Central memory CD8-positive, alpha-beta T cell (primary cell): ENCODE data around the gene SCUBE1.
A peak's percentile ranks its signal among the peaks of the same experiment; 100 is the strongest.

ENCODE experiments used
- ATAC-seq: fragments of 150-1000 bp; cut with Tn5 transposase; replicated peaks from 2 replicates; pipeline ENCODE4 v1.10.0; 2022; ENCODE audit warnings: mild to moderate bottlenecking, moderate FRiP score, moderate number of reproducible peaks; ENCODE audit not compliant: poor library complexity, severe bottlenecking; ENCODE audit errors: extremely low read depth
- DNase-seq, 2 donors: peaks; one replicate each; pipeline ENCODE4 v3.0.0; 2021; ENCODE audit warnings: low spot score in 2 of 2
- H3K27ac Mint-ChIP-seq: one replicate; pipeline ENCODE4 v1.8.0; 2022; ENCODE audit warnings: low read depth, mild to moderate bottlenecking, moderate library complexity, mixed read lengths
- H3K27me3 Mint-ChIP-seq: one replicate; pipeline ENCODE4 v1.8.0; 2022; ENCODE audit warnings: mixed read lengths
- H3K36me3 Mint-ChIP-seq: one replicate; pipeline ENCODE4 v1.8.0; 2022; ENCODE audit warnings: mild to moderate bottlenecking, moderate library complexity, mixed read lengths; ENCODE audit not compliant: insufficient read depth
- H3K4me1 Mint-ChIP-seq: one replicate; pipeline ENCODE4 v1.8.0; 2022; ENCODE audit warnings: mixed read lengths
- H3K4me3 Mint-ChIP-seq: one replicate; pipeline ENCODE4 v1.8.0; 2022; ENCODE audit warnings: mild to moderate bottlenecking, moderate library complexity, mixed read lengths
- H3K9me3 Mint-ChIP-seq: one replicate; pipeline ENCODE4 v1.8.0; 2022; ENCODE audit warnings: mixed read lengths

SCUBE1 gene

DNA sequence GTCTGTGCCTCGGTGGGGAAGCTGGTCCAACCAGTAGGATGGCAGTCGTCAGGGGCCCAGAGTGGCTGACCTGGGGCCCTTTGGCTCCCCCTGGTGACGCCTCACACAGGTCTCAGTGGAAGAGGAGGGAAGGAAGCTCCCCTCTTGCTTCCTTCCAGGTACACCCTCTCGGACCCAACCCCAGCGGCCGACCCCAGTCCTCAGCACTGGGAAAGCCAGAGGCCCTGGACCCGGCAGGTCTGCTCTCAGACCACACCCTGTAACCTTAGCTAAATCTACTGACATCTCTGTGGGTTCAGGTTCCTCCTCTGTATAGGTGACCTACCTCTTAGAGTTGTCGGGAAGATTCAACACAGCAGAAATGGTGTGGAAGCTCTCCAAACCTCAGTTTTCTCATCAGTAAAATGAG is 3.4 kb upstream of the SCUBE1 start:
- Mint-ChIP-seq H3K36me3 (no peaks in the 10 kb centered on the region), H3K9me3 (no peaks in the 10 kb centered on the region), H3K4me1 (peaks cover 6% of the 10 kb centered on the region), H3K4me3 (no peak overlapping the region), H3K27ac (no peak overlapping the region), H3K27me3 (peaks cover 76% of the 10 kb centered on the region)
- peak; percentile 37 to 52 for DNase-seq
- ATAC-seq: peak; percentile 63

DNA sequence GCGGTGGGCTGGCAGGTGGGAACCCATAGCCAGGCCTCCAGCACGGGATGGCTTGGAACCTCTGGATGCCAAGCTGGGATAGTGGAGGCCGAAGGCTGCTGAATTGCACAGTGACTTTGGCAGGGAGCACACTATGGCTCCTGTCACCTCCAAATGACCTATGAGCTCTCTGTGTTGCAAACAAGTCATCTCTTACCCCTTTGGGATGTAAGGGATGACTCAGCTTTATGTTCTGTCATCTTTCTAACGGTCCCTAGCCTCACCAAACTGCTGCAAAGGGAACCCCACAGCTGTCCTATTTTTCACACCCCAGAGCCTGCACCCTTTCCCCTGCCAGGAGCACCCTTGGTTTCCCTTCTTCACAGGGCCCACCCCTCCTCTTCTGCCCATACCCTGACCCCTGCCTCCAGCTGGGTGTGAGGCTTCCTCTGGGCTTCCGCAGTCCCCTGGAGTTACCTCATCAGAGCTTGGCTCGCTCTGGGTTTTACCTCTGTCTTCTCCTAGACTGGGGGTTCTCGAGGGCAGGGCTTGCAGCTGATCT is 2.7 kb upstream of the SCUBE1 start:
- Mint-ChIP-seq H3K27me3 (peaks cover 83% of the 10 kb centered on the region), H3K27ac (no peak overlapping the region), H3K4me1 (peaks cover 6% of the 10 kb centered on the region), H3K9me3 (no peaks in the 10 kb centered on the region), H3K36me3 (peaks cover under 1% of the 10 kb centered on the region), H3K4me3 (no peak overlapping the region)
- no peak for DNase-seq
- ATAC-seq: no peak

DNA sequence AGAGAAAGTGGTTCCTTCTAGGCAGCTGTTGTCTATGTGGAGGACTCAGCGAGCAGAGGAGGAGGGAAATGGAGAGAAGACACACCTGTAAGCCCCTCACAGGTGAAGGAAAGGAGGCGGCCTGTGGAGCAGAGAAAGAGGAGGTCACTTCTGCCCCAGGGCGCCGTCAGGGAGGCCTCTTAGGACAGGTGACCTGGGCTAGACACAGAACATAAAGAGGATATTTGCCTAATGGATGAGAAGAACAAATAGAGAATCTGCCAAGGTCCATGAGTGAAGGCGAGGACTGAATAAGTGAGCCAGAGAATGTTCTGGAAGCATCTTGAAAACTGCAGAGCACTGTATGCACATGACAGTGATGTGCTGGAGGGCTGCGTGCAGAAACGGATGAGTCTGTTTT is 2.2 kb upstream of the SCUBE1 start:
- H3K4me1 Mint-ChIP-seq: peaks cover 6% of the 10 kb centered on the region
- H3K36me3 Mint-ChIP-seq: peaks cover 3% of the 10 kb centered on the region
- H3K9me3 Mint-ChIP-seq: no peaks in the 10 kb centered on the region
- peaks cover 86% of the 10 kb centered on the region for H3K27me3 Mint-ChIP-seq
- H3K27ac Mint-ChIP-seq: no peak overlapping the region
- ATAC-seq (no peak), DNase-seq (no peak)
- H3K4me3 Mint-ChIP-seq: no peak overlapping the region

DNA sequence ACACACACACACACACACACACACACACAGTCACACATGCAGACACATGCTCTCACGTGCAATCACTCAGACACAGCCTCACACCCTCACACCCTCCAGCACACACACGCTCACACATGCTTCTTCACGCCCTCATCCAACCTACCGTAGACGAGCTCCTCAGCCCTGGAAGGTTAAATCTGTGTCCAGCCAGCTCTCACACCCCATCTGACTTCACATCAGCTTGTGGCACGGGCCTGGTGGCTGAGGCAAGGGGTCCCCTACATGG is 1.3 kb upstream of the SCUBE1 start:
- ATAC-seq (no peak), DNase-seq (no peak)
- peak overlapping the region; percentile 53 for H3K4me3 Mint-ChIP-seq
- H3K4me1 Mint-ChIP-seq: peaks cover 6% of the 10 kb centered on the region
- H3K27ac Mint-ChIP-seq: peak overlapping the region; percentile 18
- peaks cover 84% of the 10 kb centered on the region for H3K27me3 Mint-ChIP-seq
- peaks cover 3% of the 10 kb centered on the region for H3K36me3 Mint-ChIP-seq
- no peaks in the 10 kb centered on the region for H3K9me3 Mint-ChIP-seq

DNA sequence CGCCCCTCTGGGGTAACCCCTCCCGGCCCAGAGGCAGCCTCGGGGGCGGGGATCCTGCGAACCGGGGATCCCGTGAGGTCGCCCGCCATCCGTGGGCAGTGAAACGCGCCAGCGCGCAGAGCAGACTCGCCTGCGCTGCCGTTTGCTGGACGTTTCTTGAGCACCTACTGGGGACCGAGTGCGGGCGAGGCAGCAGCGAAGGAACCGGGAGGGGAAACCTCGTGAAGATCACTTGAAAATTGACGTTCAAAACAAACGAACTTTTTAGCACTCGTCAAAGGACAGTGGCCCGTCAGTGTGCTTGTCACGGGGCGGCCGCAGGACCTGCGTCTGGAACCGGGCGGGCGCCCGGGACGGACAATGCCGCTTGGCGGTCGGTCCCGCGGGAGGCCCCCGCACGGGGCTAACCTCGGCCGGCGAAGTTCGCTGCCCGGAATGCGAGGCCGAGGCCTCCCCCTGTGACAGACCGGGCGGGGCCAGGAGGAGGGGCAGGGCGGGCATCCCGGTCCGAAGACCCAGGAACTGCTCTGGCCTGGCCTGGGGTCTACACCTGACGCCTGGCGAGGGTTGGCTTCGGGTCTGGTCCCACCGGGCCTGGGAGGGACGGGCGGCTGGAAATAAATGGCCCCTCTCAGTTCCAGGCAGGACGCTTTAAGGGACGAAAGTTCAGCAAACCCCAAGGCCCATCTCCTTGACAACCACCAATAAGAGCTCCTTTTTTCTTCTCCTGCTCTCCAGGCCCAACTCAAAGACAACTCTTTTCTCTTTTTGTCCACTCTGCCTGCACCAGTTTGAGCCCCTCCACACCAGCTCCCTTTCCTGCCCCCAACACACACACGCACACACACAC is 723 bp upstream of the SCUBE1 start:
- peaks cover 6% of the 10 kb centered on the region for H3K4me1 Mint-ChIP-seq
- H3K27me3 Mint-ChIP-seq: peaks cover 78% of the 10 kb centered on the region
- H3K36me3 Mint-ChIP-seq: peaks cover 3% of the 10 kb centered on the region
- DNase-seq (no peak), ATAC-seq (no peak)
- peak overlapping the region; percentile 18 for H3K27ac Mint-ChIP-seq
- H3K4me3 Mint-ChIP-seq: peak overlapping the region; percentile 53
- H3K9me3 Mint-ChIP-seq: no peaks in the 10 kb centered on the region

DNA sequence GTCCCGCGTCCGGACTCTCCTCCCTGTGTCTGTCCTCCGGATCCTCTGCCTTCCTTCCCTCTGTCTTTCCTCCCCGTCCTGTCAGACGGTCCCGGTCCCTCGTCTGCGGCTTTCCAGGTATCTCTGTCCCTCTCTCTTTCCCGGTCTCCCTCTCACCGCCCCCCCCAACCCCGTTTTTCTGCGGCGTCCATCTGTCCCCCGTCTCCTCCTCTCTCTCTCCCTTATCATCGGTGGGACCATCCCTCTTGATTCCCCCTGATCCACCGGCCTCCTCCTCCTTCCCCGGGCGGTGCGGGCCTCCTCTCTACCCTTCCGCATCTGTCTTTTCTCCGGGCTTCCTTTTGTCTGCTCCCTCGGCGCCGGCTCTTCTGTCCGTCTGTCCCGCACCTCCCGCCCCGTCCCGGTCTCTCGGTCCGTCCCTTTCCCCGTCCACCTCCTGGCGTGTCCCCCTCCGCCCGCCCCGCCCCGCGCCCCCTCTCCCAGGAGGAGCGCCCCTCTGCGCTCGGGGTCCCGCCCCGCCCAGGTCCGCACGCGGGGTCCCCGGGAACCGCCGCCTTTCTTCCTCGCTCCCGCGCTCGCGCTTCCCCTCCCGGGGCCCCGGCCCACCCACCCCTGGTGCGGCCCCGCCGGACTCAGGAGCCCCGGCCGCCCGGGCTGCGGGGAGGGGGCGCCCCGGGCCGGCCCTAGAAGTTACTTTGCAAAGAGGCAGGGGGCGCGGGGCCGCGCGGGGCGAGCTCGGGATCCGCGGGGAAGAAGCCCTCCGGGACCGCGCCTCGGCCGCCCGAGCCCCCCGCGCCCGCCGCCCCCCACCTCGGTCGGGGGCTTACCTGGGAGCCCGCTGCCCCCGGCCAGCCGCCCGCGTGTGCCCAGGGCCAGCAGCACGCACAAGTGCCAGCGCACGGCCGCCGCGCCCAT is 568 bp downstream of the SCUBE1 start:
- peaks cover 6% of the 10 kb centered on the region for H3K4me1 Mint-ChIP-seq
- H3K9me3 Mint-ChIP-seq: no peaks in the 10 kb centered on the region
- no peak for DNase-seq
- H3K36me3 Mint-ChIP-seq: peaks cover 3% of the 10 kb centered on the region
- H3K27me3 Mint-ChIP-seq: peaks cover 65% of the 10 kb centered on the region
- peak overlapping the region; percentile 49 for H3K4me3 Mint-ChIP-seq
- no peak for ATAC-seq
- H3K27ac Mint-ChIP-seq: no peak overlapping the region

DNA sequence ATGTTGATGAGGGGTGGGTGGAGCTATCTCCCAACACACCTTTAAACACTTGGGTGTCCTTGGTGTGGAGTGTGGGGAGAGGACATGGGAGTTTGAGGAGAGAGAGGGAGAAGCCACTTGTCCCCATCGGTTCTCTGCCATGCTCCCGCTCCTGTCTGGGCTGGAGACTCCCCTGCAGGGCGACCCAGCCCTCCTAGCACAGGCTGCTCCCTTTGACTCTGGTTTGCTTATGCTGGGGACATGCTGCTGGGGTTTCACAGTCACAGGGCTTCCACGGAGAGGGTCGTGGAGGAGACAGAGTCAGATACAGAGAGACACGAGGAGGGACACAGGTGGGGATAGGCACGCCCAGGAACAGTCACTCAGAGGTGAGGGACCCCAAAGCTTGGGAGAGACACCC is 1.6 kb downstream of the SCUBE1 start:
- H3K4me1 Mint-ChIP-seq: peaks cover 6% of the 10 kb centered on the region
- peaks cover 3% of the 10 kb centered on the region for H3K36me3 Mint-ChIP-seq
- DNase-seq (no peak), ATAC-seq (no peak)
- H3K9me3 Mint-ChIP-seq: no peaks in the 10 kb centered on the region
- H3K27me3 Mint-ChIP-seq: peaks cover 58% of the 10 kb centered on the region
- no peak overlapping the region for H3K27ac Mint-ChIP-seq
- H3K4me3 Mint-ChIP-seq: peak overlapping the region; percentile 49

DNA sequence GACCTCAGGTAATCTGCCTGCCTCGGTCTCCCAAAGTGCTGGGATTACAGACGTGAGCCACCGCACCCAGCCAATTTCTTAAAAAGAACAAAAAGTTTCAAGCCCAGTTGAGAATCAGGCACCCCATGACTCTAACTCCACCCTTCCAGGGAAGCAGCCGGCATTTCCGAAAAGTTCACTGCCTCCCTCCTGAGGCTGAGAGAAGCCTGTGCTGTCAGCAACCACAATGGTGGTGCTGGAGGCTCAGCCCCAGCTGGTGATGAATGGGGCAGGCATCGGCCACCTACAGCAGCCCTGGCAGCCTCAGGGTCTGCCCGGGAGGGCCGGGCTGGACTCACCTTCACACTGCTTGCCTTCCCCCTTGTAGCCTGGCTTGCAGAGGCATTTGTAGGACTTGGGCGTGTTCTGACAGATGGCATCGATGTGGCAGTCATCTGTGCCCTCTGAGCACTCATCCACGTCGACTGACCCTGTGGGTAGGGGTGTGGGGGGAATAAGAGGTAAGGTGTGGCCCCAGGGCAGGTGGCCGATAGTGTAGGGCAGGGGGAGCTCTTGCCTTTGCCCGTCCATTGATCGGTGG is 4.3 kb downstream of the SCUBE1 start:
- H3K4me1 Mint-ChIP-seq: no peaks in the 10 kb centered on the region
- peaks cover 3% of the 10 kb centered on the region for H3K36me3 Mint-ChIP-seq
- no peak overlapping the region for H3K27ac Mint-ChIP-seq
- no peak for DNase-seq
- no peak for ATAC-seq
- no peaks in the 10 kb centered on the region for H3K9me3 Mint-ChIP-seq
- H3K4me3 Mint-ChIP-seq: no peak overlapping the region
- peaks cover 32% of the 10 kb centered on the region for H3K27me3 Mint-ChIP-seq

DNA sequence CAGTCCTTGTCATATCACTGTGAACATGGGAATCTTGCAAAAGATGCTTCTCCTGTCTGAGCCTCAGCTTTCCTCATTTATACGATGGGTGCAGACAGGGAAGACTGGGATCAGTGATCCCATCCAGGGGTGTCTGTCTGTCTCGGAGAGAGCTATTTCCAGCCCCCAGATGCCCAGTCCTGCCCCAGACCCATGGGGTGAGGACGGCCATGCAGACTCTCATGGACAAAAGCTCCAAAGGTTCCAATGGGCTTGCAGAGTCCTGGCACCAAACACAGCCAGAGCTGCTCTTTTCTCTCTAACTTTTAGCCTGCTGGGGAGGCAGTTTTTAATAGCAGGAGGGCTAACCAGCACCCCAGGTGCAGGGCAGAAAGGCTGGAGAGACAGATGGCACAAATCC is 5.2 kb downstream of the SCUBE1 start:
- peaks cover 32% of the 10 kb centered on the region for H3K27me3 Mint-ChIP-seq
- H3K4me1 Mint-ChIP-seq: no peaks in the 10 kb centered on the region
- H3K27ac Mint-ChIP-seq: no peak overlapping the region
- no peaks in the 10 kb centered on the region for H3K9me3 Mint-ChIP-seq
- ATAC-seq (no peak), DNase-seq (no peak)
- H3K36me3 Mint-ChIP-seq: peaks cover 3% of the 10 kb centered on the region
- H3K4me3 Mint-ChIP-seq: no peak overlapping the region

DNA sequence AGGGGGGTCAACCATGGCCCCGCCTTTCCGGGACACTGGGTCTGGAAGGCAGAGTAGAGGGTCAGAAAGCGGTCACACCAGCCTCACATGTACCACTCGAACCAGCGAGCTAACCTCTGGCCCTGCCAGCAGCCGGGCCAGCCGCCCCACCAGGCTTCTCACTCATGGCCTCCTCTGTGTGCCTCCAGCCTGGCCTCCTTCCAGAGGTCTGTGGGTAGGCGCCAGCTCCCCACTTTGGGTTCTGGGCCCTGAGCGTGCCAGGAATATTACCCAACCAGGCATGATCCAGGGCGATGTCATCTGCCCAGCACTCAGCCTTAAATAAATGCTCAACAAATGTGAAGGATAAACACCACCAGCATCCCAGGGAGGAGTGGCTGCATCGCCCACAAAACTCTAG is 5.8 kb downstream of the SCUBE1 start:
- Mint-ChIP-seq H3K36me3 (peaks cover 3% of the 10 kb centered on the region), H3K9me3 (no peaks in the 10 kb centered on the region), H3K4me3 (no peak overlapping the region), H3K27me3 (peaks cover 27% of the 10 kb centered on the region), H3K4me1 (no peaks in the 10 kb centered on the region), H3K27ac (no peak overlapping the region)
- no peak for ATAC-seq
- no peak for DNase-seq

DNA sequence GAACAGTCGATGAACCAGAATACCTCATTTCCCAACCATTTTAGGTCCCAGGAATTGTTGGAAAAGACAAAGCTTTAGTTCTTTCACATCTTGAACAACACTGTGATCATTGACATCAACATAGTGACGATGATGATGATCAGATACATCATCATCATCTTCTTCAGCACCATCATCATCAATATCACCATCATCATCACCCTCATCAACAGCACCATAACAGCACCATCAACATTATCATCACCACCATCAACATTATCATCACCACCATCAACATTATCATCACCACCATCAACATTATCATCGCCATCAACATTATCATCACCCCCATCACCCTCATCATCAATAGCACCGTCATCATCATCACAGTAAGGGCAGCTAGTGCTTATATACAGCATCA is 8.8 kb downstream of the SCUBE1 start:
- H3K4me3 Mint-ChIP-seq: no peak overlapping the region
- no peaks in the 10 kb centered on the region for H3K36me3 Mint-ChIP-seq
- H3K27me3 Mint-ChIP-seq: no peaks in the 10 kb centered on the region
- no peaks in the 10 kb centered on the region for H3K4me1 Mint-ChIP-seq
- DNase-seq: no peak
- no peaks in the 10 kb centered on the region for H3K9me3 Mint-ChIP-seq
- ATAC-seq: no peak
- no peak overlapping the region for H3K27ac Mint-ChIP-seq

DNA sequence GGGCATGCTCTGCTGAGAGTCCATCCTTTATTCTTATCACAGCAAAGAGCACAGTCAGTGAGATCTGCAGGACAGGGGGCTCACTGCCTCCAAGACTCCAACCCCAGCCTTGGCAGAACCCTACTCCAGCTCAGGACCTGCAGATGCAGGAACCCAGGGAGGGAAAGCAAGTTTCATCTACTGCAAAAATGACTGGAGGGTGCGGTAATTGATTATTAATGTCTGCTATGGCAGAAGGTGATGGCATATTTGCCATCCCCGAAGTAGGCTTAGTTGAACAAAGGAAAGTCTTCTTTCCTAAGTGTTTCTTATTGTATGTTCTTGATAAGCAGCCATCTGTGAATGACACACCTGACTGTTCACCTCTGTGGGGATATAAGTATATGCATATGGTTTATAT is 9.2 kb downstream of the SCUBE1 start:
- DNase-seq: no peak
- H3K4me1 Mint-ChIP-seq: no peaks in the 10 kb centered on the region
- no peak for ATAC-seq
- no peaks in the 10 kb centered on the region for H3K36me3 Mint-ChIP-seq
- no peaks in the 10 kb centered on the region for H3K9me3 Mint-ChIP-seq
- no peak overlapping the region for H3K27ac Mint-ChIP-seq
- no peak overlapping the region for H3K4me3 Mint-ChIP-seq
- H3K27me3 Mint-ChIP-seq: no peaks in the 10 kb centered on the region
